GM18520 (cell line): ENCODE data around the gene ZNF391.
"Not testable (repeated sequence)": the region's sequence is repeated elsewhere in the genome, so short reads cannot be mapped to it uniquely, and the experiment has no call there.

Experiments used
- ATAC-seq: cut with Tn5 transposase; IDR thresholded peaks from one replicate; pipeline ENCODE4 v1.9.1; 2021; ENCODE audit not compliant: unreplicated experiment

ZNF391 gene

DNA sequence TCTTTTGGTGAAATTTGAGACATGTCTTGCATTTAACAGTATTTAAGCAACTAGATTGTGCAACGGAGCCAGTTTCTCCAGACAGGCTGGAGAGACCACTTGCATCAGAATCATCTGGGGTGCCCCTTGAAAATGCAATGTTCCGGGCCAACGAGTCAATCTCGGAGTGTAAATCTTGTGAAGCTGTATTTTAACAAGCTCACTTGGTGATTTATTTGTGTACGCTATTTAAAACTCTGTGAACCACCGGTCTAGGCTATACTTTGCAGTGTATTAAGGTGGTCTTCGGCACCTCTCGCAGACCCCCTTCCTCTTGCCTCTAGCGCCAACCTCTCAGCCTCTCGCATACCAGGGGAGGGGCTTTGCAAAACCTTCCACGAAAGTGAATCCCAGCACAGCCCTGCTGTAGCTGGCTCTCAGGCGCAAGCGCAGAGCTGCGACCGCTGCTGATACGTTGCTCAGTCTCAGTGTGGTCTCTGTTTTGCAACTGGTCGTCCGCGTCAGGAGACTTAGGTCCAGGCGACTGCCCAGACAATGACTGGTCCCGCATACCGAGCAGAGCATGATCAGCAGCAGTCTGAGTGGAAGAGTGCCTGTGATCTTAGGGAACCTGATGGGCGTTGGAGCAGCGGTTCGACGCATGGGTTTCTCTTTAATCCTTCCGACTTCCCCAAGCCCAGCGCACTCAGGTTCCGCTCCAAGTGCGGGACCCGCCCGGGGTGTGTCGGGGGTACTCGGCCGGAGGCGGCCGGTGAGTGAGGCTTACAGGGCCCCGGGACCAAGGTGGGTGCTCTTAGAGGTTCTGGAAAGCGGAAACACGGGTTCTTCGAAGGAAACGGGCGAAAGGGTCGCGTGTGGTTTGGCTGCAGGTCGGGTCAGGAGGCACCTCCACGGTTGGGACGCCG is at the start of gene ZNF391:
Gene ZNF391 (plus strand): TSS at position 467 of the 905 bp plus-strand sequence. CDS start 11,612 bp downstream, outside the sequence.
- ATAC-seq, result peak; percentile 61

DNA sequence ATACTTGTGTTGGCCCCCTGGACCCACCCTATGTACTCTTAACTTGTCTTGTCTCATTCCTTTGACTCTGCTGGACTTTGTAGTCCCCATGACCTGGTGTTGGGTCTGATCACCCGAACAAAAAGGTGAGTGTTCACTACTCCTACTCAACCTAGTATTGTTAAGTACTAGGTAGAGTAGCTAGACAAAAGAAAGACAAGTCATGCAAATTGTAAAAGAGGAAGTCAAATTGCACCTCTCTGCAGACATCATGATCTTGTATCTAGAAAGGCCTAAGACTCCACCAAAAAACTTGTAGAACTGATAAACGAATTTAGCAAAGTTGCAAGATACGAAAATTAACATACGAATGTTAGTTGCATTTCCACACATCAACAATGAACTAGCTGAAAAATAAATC is 35.7 kb upstream of the ZNF391 start:
- ATAC-seq, result no peak

DNA sequence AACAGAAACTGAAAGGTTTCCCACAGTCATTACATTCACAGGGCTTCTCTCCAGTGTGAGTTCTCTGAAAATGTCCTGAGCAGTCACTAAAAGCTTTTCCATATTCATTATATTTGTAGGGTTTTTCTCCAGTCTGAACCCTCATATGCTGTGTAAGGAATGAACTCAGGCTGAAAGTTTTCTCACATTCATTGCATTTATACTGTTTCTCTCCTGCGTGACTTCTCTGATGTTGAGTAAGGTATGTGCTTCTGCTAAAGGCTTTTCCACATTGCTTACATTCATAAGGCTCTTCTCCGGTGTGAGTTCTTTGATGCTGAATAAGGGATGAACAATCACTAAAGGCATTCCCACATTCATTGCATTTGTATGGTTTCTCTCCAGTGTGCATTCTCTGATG is 29.8 kb upstream of the ZNF391 start:
- ATAC-seq, result no peak

DNA sequence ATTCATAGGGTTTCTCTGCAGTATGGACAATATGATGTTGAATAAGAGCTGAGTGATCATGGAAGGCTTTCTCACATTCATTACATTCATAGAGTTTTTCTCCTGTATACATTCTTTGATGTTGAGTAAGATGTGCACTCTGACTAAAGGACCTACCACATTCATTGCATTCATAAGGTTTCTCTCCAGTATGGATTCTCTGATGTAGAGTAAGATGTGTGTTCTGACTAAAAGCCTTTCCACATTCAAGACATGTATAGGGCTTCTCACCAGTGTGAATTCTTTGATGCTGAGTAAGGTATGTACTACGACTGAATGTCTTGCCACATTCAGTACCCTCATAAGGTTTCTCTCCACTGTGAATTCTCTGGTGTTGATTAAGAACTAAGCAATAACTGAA is 29.3 kb upstream of the ZNF391 start:
- no peak for ATAC-seq

DNA sequence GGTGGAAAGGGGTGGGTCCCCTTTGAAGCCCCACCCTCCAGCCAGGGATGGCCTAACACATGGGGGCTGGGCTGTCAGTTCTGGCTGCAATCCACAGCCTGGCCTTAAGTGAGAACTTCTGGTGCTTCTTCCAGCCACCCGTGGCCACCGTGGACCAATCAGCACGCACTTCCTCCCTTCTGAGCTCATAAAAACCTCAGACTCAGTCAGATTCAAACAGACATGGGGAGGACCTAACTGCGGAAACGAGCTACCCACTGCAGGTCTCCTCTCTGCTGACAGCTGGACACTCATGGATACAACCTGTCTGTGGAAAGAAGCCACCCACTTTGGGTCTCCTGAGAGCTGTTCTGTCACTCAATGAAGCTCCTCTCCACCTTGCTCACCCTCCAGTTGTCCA is 20.4 kb upstream of the ZNF391 start:
- ATAC-seq, result no peak

DNA sequence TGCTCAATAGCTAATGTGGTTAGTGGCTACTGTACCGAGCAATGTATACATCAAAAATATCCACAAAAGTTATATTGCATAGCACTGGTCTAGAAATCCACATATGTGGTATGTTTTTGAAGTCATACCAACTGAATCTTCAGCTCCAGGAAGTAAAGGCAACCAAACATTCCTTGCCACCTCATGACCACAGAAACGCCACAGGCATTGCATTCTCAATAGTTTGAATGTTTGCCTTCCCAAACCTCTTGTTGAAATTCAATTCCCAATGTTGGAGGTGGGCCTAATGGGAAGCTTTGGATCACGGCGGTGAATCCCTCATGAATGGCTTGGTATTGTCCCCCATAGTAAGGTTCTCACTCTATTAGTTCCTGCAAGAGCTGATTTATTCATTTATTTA is 18.2 kb upstream of the ZNF391 start:
- ATAC-seq, result no peak

DNA sequence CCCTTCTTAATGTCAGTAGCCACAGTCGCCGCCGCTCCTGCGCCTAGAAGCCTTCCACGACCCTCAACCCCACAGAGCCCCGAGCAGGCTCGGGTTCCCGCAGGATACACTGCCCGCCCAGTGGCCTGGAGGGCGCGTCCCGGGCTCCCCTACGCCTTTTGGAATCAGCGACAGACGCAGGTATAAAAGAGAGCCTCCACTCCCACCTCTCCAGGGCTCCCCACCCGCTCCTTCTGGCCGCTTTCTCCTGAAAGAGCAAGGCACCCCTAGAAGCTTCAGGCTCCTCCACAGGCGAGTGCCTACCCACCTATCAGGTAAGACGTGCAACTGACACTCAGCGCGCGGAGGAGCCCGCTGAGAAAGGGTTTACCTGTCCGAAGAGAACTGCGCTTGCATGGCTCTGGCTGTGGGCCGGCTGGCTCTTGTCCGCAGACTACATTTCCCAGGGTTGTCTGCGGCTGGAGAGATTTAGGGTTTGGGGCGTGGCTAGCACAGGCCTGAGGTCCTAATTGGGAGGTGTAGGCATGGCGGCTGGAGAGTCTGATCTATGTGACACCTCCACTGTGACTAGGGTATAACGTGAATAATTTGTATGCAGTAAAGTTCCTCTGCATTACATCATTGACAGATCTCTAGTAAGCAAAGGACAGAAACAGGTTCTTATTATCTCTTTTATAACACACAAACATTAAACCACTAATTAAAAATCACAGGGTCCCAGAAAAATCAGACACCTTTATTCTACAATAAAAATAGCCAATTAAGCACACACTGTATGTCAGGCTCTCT is 13.5 kb upstream of the ZNF391 start:
- no peak for ATAC-seq

DNA sequence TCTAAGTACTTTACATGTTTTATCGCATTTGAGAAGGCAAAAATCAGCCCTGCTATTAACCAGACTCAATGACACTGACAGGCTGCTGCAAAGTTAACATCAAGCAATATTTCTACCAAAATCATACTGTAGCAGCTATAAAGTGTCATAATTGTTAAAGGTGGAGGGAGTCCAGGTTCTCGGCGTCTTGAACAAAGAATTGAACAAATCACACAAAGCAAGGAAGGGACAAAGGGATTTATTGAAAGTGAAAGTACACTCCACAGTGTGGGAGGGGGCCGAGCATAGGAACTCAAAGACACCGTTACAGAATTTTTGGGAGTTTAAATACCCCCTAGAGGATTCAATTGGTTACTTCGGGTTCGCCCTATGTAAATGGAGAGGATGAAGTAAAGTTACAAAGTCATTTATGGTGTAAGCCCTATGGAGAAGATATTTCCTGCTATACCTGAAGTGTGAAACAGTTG is 12.9 kb upstream of the ZNF391 start:
- no peak for ATAC-seq

DNA sequence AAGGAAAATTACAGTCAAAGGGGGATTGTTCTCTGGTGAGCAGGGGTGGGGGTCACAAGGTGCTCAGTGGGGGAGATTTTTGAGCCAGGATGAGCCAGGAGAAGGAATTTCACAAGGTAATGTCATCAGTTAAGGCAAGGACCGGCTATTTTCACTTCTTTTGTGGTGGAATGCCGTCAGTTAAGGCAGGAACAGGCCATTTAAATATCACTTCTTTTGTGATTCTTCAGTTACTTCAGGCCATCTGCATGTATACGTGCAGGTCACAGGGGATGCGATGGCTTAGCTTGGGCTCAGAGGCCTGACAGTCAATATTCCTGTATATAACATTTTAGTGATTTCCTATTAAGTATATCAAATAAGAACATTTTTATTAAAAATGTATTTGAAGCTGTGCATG is 10.2 kb upstream of the ZNF391 start:
- ATAC-seq, result not testable (repeated sequence)

DNA sequence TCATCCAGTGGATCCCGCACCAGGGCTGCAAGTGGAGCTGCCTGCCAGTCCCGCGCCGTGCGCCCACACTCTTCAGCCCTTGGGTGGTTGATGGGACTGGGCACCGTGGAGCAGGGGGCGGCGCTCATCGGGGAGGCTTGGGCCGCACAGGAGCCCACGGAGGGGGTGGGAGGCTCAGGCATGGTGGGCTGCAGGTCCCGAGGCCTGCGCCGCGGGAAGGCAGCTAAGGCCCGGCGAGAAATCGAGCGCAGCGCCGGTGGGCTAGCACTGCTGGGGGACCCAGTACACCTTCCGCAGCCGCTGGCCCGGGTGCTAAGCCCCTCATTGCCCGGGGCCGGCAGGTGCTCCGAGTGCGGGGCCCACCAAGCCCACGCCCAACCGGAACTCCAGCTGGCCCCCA is 7.6 kb upstream of the ZNF391 start:
- not testable (repeated sequence) for ATAC-seq

DNA sequence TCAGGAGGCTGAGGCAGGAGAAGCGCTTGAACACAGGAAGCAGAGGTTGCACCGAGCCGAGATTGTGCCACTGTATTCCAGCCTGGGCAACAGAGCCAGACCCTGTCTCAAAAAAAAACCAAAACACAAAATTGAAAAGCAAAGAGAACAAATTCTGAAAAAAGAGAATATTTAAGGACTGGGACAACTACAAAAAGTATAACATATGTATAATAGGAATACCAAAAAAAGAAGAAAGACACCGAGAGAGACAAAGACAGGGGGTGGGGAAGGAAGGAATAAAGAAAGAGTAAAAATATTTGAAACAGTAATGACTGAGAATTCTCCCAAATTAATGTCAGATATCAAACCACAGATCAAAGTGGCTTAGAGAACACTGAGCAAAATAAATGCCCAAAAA is 5.5 kb upstream of the ZNF391 start:
- no peak for ATAC-seq

DNA sequence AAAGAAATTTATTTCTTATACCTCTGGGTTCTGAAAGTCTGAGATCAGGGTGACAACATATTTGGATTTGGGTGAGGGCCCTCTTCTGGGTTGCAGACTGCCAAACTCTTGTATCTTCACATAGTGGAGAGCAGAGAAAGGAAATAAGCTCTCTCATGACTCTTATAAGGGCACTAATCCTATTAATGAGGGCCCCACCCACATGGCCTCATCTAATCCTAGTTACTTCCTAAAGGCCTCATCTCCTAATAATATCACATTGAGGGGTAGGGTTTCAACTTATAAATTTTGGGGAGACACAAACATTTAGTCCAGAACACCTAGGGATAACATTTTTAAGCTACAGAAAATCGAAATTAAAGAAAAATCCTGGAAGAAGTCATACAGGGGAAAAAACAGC is 5.1 kb upstream of the ZNF391 start:
- ATAC-seq, result no peak

DNA sequence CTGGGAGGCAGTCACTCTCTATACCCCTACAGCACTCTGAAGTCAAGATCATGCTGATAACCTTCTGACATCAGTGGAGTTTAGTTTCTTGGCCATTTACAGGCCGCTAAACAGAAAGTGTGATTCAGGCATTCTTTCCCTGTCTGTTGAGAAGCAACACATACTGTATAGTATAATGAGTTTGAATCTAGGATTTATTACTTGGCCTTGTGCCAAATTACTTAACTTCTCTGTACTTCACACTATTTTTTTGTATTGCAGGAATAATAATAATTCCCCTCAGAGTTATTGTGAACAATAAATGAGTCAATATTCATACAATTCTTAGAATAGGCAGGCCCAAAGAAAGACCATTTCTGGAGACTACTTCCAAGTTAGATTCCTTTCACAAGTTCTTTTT is 4.1 kb downstream of the ZNF391 start:
- no peak for ATAC-seq

DNA sequence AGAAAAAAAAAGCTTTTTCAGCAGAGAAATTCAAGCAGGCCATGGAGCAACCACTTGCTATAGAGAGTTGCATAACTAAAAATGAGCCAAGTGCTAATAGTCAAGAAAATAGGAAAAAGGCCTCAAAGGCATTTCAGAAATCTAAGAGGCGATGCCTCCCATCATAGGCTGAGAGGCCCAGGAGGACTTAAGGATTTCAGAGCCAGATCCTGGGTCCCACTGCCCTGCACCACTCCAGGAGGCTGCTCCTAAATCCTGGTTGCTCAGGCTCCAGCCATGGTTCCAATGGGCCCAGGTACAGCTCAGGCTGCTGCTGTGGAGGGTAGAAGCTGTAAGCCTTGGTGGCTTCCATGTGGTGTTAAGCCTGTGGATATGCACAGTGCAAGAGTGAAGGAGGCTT is 5.5 kb downstream of the ZNF391 start:
- ATAC-seq, result no peak

DNA sequence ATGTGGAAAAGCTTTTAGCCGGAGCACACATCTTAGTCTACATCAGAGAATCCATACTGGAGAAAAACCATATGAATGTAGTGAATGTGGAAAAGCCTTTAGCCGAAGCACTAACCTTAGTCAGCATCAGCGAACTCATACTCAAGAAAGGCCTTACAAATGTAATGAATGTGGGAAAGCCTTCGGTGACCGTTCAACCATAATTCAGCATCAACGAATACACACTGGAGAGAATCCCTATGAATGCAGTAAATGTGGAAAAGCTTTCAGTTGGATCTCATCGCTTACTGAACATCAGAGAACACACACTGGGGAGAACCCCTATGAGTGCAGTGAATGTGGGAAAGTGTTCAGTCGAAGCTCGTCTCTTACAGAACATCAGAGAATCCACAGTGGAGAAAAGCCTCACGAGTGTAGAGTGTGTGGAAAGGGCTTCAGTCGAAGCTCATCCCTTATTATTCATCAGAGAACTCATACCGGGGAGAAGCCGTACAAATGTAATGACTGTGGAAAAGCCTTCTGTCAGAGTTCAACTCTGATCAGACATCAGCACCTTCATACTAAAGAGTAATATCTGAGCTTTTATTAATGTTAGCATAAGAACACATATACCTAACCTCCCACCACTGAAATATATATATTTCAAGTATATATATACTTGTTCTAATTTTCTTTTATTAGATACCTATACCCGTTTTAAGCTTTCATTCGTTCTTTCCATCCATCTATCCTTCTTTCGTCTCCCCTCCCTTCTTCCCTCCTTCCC is 12.5 kb downstream of the ZNF391 start:
- no peak for ATAC-seq

DNA sequence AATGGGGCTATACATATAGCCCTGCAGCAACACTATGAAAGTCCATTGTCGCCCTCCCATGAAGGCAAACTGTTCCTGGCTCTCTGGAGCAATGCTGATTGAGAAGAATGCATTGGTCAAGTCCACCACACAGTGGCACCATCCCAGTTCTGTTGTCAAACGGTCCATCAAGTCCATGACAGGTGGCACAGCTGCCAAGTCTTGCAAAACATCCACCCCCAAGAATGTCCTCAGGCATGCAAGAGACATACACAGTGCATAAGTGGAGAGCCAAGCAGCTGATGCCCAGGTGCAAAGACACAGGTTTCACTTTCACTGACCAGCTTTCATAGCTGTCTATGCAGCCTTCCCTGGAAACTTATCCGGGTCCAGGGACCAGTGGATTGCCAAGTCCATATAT is 17.5 kb downstream of the ZNF391 start:
- ATAC-seq, result no peak

DNA sequence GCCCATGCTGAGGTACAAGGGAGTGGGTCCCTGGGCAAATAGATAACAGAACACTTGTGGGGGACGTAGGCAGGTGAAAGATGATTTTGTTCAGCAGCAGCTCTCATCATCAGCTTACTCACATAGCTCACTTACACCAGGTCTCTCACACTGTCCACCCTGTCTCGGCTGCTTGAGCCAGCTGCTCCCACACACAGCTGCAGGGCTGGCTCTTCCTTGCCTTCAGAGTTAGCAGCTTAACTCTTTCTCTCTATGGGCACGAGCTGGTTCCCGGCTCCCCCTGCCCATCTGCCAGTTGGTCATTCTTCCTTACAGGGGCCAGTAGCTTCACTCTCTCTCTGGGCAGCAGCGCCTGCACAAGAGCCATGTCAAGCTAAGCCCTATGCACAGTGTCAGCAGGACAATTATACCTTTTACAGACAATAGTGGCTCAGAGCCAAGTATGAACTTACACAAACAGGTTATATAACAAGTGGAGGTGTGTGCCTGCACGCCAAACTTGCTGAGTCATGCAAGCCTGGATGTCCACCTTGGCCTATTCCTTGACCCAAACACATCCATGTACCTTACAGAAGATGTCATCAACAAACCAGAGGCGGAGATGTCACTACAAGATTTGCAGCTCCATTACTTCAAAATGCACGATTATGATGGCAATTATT is 18.7 kb downstream of the ZNF391 start:
- ATAC-seq, result no peak

DNA sequence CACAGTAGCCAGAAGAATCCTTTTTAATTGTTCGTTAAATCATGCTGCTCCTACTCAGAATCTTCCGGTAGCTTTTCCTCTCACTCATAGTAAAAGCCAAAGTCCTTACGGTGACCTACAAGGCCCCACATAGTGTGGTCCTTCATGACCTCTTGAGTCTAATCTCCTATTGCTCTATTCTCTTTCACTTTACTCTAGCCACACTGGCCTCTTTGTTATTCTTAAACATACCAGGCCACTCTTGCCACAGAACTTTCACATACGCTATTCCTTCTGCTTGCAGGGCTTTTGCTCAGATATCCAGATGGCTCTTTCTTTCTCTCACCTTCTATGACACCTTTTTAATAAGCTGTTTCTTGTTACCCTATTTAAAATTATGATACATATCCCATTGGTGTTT is 25.7 kb downstream of the ZNF391 start:
- no peak for ATAC-seq

DNA sequence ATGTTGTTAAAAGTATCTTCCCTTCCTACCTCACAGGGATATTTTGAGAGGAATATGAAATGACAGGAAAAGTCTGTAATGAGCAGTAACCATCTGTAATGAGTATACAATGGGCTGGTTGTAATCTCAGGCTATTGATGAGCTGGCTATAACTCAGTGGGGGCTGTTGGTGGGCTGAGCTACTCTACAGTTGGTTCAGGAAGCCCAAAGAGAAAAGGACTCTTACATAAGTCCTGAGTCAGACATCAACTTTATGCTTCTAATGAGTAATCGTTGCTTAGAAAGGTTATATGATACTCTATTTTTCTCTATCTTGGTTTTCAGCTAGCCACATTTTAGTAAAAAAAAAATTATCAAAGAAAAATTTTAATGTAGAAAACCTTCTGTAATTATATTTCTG is 26.4 kb downstream of the ZNF391 start:
- ATAC-seq, result no peak

DNA sequence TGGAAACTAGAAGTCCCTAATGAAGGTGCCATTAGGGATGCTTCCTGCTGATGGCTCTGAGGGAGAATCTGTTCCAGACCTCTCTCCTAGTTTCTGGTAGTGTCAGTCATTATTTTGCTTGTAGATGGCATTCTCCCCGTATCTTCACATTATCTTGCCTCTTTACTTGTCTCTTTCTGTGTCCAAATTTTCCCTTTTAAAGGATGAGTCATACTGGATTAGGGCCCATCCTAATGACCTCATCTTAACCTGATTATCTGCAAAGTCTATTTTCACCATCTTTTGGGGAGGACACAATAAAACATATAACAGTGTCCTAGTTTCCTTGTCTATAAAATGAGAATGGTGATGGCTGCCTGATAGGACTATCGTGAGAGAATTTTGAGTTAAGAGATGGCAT is 27.3 kb downstream of the ZNF391 start:
- ATAC-seq, result no peak

DNA sequence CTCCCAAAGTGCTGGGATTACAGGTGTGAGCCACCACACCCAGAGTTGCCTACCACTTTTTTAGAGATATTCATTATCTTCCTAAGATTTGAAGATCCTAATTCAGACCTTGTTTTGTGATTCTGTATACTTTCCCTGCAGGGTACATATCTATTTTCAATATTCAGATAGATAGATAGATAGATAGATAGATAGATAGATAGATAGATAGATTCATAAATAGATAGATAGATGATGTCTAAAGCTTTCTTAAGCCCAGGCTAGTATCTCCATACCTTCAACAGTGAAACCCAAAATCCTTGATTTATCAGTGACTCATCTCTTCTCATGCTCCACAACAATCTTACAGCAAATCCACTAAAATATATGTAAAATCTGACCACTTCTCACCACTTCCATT is 30.8 kb downstream of the ZNF391 start:
- ATAC-seq, result no peak
